ENCODE measurements around the gene PLB1.

The PLB1 gene

GRCh38 chr2:28623582-28624405 is 127.9 kb downstream of the PLB1 start:
- DNase-seq (ENCODE audit: low spot score) (no peak), FAIRE-seq (no peak)

- FAIRE-seq (no peak), DNase-seq (ENCODE audit: low spot score) (no peak)
These were observed 128.6 kb downstream of the PLB1 start for GRCh38 chr2:28624436-28624792.

GRCh38 chr2:28624793-28625701 is 129.2 kb downstream of the PLB1 start:
- FAIRE-seq (no peak), DNase-seq (ENCODE audit: low spot score) (no peak)

- FAIRE-seq (no peak), DNase-seq (ENCODE audit: low spot score) (no peak)
These were observed 130.5 kb downstream of the PLB1 start for GRCh38 chr2:28626376-28626775.

- FAIRE-seq: no peak
These were observed 131.1 kb downstream of the PLB1 start for GRCh38 chr2:28626891-28627421.

GRCh38 chr2:28627722-28628480 is 132.0 kb downstream of the PLB1 start:
- DNase-seq (ENCODE audit: low spot score) (no peak), FAIRE-seq (no peak)

More at GRCh38 chr2:28626891-28627421, 131.1 kb downstream of the PLB1 start:
- no peak for DNase-seq (ENCODE audit: low spot score)

GRCh38 chr2:28628506-28628905 is 132.6 kb downstream of the PLB1 start:
- FAIRE-seq (no peak), DNase-seq (ENCODE audit: low spot score) (no peak)

GRCh38 chr2:28628987-28629386 is 133.1 kb downstream of the PLB1 start:
- DNase-seq (ENCODE audit: low spot score) (no peak), FAIRE-seq (no peak)

- FAIRE-seq (no peak), DNase-seq (ENCODE audit: low spot score) (no peak)
These were observed 134.1 kb downstream of the PLB1 start for GRCh38 chr2:28629910-28630309.

- FAIRE-seq (no peak), DNase-seq (ENCODE audit: low spot score) (no peak)
These were observed 134.5 kb downstream of the PLB1 start for GRCh38 chr2:28630341-28630740.

- no peak for DNase-seq (ENCODE audit: low spot score)
- FAIRE-seq: no peak
These were observed 135.8 kb downstream of the PLB1 start for GRCh38 chr2:28631514-28632206.

- DNase-seq (ENCODE audit: low spot score): no peak
- FAIRE-seq: no peak
These were observed 136.9 kb downstream of the PLB1 start for GRCh38 chr2:28632791-28633190.

- FAIRE-seq (peak; percentile 48), DNase-seq (ENCODE audit: low spot score) (no peak)
These were observed 137.3 kb downstream of the PLB1 start for GRCh38 chr2:28633204-28633603.

- FAIRE-seq (peak; percentile 17), DNase-seq (ENCODE audit: low spot score) (no peak)
These were observed 137.9 kb downstream of the PLB1 start for GRCh38 chr2:28633746-28634145.

- no peak for FAIRE-seq
- DNase-seq (ENCODE audit: low spot score): no peak
These were observed 139.3 kb downstream of the PLB1 start for GRCh38 chr2:28635191-28635611.

GRCh38 chr2:28636491-28636890 is 140.6 kb downstream of the PLB1 start:
- DNase-seq (ENCODE audit: low spot score) (no peak), FAIRE-seq (no peak)

GRCh38 chr2:28637066-28638047 is 141.5 kb downstream of the PLB1 start:
- no peak for FAIRE-seq
- no peak for DNase-seq (ENCODE audit: low spot score)

GRCh38 chr2:28638102-28638501 is 142.2 kb downstream of the PLB1 start:
- no peak for DNase-seq (ENCODE audit: low spot score)
- no peak for FAIRE-seq

GRCh38 chr2:28639092-28639691 is 143.3 kb downstream of the PLB1 start:
- FAIRE-seq (no peak), DNase-seq (ENCODE audit: low spot score) (no peak)

Data from urothelium cell line (cell line).